Measurements from ENCODE around the gene PITPNC1. TPM values are rescaled to one million over a fixed set of nuclear protein-coding genes. Genes with fewer than 3 reads are reported as not detected.

PITPNC1 gene
- total RNA-seq, 4 donors from 2014 or later: 7.6 to 30.1 (median 15.1) TPM

DNA sequence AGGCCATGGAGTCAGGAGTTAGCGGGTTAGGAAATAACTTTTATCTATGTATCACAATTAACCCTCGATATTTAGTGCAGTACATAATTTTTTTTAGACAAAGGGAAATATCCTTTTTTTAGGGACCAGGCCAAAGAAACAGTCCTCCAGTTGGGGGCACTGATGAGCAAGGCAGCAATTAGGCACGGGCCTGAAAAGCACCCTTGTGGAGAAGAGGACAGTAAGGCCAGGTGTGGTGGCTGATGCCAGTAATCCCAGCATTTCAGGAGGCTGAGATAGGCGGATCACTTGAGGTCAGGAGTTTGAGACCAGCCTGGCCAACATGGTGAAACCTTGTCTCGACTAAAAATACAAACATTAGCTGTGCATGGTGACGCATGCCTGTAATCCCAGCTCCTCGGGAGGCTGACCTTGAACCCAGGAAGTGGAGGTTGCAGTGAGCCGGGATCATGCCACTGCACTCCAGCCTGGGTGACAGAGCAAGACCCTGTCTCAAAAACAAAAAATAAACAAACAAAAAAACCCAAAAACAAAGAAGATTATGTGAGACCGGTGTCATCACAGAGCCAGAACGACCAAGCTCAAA lies 182.4 kb downstream of the PITPNC1 start:
- Histone ChIP-seq H3K4me3 (no peak overlapping the region), H3K27me3 (no peaks in the 10 kb centered on the region), H3K4me1 (peaks cover 0 to 11% (median 0%) of the 10 kb centered on the region in 3 donors), H3K27ac (no peak overlapping the region), H3K36me3 (no peaks in the 10 kb centered on the region), H3K9me3 (no peaks in the 10 kb centered on the region)
- WGBS, 2 donors (ENCODE audit: low coverage in 1 of 2): 91 to 95% methylated on average over 7 of the region's 10 CpGs
- TF ChIP-seq POLR2AphosphoS5 (IDR thresholded peaks at IDR 0.05): no peak
- TF ChIP-seq, protein P1, sequence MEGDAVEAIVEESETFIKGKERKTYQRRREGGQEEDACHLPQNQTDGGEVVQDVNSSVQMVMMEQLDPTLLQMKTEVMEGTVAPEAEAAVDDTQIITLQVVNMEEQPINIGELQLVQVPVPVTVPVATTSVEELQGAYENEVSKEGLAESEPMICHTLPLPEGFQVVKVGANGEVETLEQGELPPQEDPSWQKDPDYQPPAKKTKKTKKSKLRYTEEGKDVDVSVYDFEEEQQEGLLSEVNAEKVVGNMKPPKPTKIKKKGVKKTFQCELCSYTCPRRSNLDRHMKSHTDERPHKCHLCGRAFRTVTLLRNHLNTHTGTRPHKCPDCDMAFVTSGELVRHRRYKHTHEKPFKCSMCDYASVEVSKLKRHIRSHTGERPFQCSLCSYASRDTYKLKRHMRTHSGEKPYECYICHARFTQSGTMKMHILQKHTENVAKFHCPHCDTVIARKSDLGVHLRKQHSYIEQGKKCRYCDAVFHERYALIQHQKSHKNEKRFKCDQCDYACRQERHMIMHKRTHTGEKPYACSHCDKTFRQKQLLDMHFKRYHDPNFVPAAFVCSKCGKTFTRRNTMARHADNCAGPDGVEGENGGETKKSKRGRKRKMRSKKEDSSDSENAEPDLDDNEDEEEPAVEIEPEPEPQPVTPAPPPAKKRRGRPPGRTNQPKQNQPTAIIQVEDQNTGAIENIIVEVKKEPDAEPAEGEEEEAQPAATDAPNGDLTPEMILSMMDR (IDR thresholded peaks at IDR 0.05): peak in 1 of 4 experiments; percentile 16
- no peak for ATAC-seq

DNA sequence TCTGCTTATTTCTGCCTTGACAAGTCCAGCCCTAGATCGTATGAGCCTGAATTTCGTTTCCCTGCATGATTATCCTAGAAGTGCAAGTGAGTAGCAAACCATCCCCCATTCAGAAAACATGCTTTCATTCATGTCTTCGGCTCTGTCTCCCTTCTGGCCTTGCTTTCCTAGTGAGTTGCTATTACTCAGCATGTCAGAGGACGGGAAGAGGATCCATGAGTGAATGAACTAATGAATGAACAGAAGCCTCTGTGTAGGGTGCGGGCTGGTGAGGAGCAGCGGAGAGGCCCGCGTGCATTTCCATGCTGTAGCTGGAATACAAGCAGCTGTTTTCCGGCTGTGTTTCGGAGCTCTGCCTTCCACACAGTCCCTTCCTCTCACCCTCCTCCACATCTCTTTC lies 184.9 kb downstream of the PITPNC1 start:
- no peaks in the 10 kb centered on the region for H3K27me3 ChIP-seq
- WGBS, 2 donors (ENCODE audit: low coverage in 1 of 2): 68 to 72% methylated on average over 9 to 10 of the region's 10 CpGs
- H3K4me1 ChIP-seq: peaks cover 0 to 11% (median 0%) of the 10 kb centered on the region in 3 donors
- no peak overlapping the region for H3K4me3 ChIP-seq
- no peaks in the 10 kb centered on the region for H3K36me3 ChIP-seq
- H3K27ac ChIP-seq: no peak overlapping the region
- no peak for ATAC-seq
- H3K9me3 ChIP-seq: no peaks in the 10 kb centered on the region
- TF ChIP-seq, protein P1 (IDR thresholded peaks at IDR 0.05): no peak
- no peak for TF ChIP-seq POLR2A (IDR thresholded peaks at IDR 0.05)
- no peak for TF ChIP-seq POLR2AphosphoS5 (IDR thresholded peaks at IDR 0.05)
- no peak for TF ChIP-seq EP300 (IDR thresholded peaks at IDR 0.05)

DNA sequence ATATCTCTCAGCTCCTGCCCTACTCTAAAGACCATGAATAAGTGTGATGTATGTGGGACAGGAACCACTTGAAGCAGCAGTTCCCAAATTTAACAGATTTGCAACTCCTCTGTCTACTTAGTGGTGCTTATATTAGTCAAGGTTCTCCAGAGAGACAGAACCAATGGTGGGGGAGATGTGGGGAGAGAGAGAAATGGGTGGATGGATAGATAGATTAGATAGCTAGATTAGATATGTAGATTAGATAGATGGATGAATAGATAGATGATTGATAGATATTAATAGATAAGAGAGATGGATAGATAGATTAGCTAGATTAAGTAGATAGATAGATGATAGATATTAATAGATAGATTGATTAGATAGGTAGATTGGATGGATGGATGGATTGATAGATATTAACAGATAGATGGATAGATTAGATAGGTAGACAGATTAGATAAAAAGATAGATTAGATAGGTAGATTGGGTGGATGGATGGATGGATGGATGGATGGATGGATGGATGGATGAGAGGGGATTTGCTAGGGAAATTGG lies 186.7 kb downstream of the PITPNC1 start:
- Histone ChIP-seq H3K9me3 (no peaks in the 10 kb centered on the region), H3K36me3 (no peaks in the 10 kb centered on the region), H3K27me3 (no peaks in the 10 kb centered on the region), H3K27ac (no peak overlapping the region), H3K4me1 (peaks cover 0 to 1% (median 0%) of the 10 kb centered on the region in 3 donors), H3K4me3 (no peak overlapping the region)
- TF ChIP-seq POLR2AphosphoS5 (IDR thresholded peaks at IDR 0.05) (no peak), POLR2A (IDR thresholded peaks at IDR 0.05) (no peak), EP300 (IDR thresholded peaks at IDR 0.05) (no peak)
- TF ChIP-seq, protein P1 (IDR thresholded peaks at IDR 0.05): no peak
- ATAC-seq: no peak

DNA sequence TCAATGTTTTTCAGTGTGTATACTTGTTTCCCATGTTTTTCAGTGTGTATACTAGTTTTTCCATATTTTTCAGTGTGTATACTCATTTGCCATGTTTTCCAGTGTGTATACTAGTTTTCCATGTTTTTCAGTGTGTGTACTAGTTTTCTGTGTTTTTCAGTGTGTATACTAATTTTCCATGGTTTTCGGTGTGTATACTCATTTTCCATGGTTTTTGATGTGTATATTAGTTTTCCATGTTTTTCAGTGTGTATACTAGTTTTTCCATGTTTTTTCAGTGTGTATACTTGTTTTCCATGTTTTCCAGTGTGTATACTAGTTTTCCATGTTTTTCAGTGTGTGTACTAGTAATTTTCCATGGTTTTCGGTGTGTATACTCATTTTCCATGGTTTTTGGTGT lies 188.0 kb downstream of the PITPNC1 start:
- Histone ChIP-seq H3K9me3 (no peaks in the 10 kb centered on the region), H3K4me1 (no peaks in the 10 kb centered on the region), H3K4me3 (no peak overlapping the region), H3K36me3 (no peaks in the 10 kb centered on the region), H3K27me3 (no peaks in the 10 kb centered on the region), H3K27ac (no peak overlapping the region)
- TF ChIP-seq, protein P1 (IDR thresholded peaks at IDR 0.05): no peak
- no peak for TF ChIP-seq POLR2A (IDR thresholded peaks at IDR 0.05)
- TF ChIP-seq EP300 (IDR thresholded peaks at IDR 0.05): no peak
- no peak for TF ChIP-seq POLR2AphosphoS5 (IDR thresholded peaks at IDR 0.05)
- 100% methylated on average over 1 to 2 of the region's 2 CpGs for WGBS, 2 donors (ENCODE audit: low coverage in 1 of 2)
- no peak for ATAC-seq

DNA sequence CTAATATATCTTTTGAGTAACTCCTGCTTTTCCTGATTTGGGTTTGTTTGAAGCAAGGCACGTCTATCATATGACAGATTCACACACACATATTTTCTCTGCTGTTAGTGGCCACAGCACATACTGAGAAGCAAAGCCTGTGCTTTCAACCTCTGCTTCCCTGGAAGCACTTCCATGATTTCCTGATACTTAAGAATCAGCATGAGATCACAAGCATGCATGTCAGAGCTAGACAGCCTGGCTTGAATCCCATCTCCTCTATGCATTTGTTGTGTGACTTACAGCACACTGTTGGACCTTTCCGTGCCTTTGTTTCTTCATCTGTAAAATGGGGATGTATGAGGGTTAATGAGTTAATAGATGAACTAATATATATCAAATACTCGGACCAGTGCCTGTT lies 189.6 kb downstream of the PITPNC1 start:
- 86 to 93% methylated on average over 3 of the region's 3 CpGs for WGBS, 2 donors (ENCODE audit: low coverage in 1 of 2)
- no peak for ATAC-seq

More for the DNA sequence above, 189.6 kb downstream of the PITPNC1 start:
- no peaks in the 10 kb centered on the region for H3K9me3 ChIP-seq
- peaks cover 0 to 8% of the 10 kb centered on the region in 2 donors for H3K36me3 ChIP-seq
- TF ChIP-seq, protein P1 (IDR thresholded peaks at IDR 0.05): no peak
- TF ChIP-seq POLR2A (IDR thresholded peaks at IDR 0.05) (no peak), POLR2AphosphoS5 (IDR thresholded peaks at IDR 0.05) (no peak), EP300 (IDR thresholded peaks at IDR 0.05) (no peak)
- H3K4me1 ChIP-seq: no peaks in the 10 kb centered on the region
- H3K27ac ChIP-seq: no peak overlapping the region
- no peaks in the 10 kb centered on the region for H3K27me3 ChIP-seq
- H3K4me3 ChIP-seq: no peak overlapping the region

Measured in gastroesophageal sphincter (tissue), 4 donors.